ENCODE measurements around the gene MYO16.

The MYO16 gene

DNA sequence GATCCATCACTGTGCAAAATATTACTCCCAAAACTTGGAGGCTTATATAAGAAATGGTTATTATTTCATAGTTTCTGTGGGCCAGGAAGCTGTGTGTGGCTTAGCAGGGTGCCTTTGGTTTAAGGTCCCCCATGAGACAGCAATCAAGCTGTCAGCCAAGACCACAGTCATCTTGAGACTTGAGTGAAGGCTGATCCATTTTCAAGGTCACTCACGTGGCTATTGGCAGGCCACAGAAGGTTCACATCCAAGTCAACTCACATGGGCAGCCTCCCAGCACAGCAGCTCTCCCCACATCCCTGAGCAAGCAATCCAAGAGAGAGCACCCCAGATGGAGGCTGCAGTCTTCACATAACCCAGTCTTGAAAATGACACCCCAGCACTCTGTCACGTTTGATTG lies 537.4 kb downstream of the MYO16 start:
- H3K27ac ChIP-seq = no peak overlapping the region
- TF ChIP-seq, protein P1, sequence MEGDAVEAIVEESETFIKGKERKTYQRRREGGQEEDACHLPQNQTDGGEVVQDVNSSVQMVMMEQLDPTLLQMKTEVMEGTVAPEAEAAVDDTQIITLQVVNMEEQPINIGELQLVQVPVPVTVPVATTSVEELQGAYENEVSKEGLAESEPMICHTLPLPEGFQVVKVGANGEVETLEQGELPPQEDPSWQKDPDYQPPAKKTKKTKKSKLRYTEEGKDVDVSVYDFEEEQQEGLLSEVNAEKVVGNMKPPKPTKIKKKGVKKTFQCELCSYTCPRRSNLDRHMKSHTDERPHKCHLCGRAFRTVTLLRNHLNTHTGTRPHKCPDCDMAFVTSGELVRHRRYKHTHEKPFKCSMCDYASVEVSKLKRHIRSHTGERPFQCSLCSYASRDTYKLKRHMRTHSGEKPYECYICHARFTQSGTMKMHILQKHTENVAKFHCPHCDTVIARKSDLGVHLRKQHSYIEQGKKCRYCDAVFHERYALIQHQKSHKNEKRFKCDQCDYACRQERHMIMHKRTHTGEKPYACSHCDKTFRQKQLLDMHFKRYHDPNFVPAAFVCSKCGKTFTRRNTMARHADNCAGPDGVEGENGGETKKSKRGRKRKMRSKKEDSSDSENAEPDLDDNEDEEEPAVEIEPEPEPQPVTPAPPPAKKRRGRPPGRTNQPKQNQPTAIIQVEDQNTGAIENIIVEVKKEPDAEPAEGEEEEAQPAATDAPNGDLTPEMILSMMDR (IDR thresholded peaks at IDR 0.05) = no peak
- TF ChIP-seq ZFX (IDR thresholded peaks at IDR 0.05; ENCODE audit: borderline replicate concordance) = no peak

DNA sequence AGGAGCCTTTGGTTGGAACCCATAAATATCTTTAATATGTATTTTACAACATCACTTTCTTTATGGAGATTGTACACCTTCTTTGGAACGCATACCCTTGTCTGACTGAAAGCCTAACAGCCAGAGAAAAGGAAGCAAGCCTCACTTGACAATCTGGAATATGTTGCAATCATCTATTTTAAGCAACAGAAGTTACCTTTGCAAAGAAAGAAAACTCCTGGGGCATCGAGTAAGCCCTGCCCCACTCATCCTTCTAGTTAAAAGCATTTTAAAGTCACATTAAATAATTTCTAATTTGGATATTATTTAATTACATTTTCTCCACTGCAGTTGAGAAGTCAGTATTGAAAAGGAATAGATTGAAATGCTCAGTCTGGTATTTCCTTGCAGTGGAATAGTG lies 542.7 kb downstream of the MYO16 start:
- no peak for TF ChIP-seq ZFX (IDR thresholded peaks at IDR 0.05; ENCODE audit: borderline replicate concordance)
- TF ChIP-seq, protein P1 (IDR thresholded peaks at IDR 0.05) = no peak
- no peak overlapping the region for H3K27ac ChIP-seq

DNA sequence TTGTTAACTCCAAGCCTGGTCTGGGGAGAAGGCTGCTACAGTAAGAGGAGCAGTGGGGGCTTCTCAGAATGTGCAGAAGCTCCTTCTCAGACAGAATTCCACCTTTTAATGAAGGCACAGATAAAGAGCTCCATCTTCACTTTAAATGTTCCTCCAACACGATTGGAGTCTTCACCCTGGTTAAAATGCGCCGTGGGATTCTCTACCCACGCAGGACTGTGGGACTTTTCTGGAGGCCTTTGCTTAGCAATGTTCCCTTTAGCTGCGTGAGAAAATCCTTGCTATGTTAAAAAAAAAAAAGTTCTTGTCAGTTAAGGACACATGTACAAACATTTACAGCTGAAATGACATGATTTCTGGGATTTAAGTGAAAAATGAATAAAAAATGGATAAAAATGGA lies 546.3 kb downstream of the MYO16 start:
- H3K27ac ChIP-seq = no peak overlapping the region
- no peak for TF ChIP-seq ZFX (IDR thresholded peaks at IDR 0.05; ENCODE audit: borderline replicate concordance)
- TF ChIP-seq, protein P1 (IDR thresholded peaks at IDR 0.05) = no peak

DNA sequence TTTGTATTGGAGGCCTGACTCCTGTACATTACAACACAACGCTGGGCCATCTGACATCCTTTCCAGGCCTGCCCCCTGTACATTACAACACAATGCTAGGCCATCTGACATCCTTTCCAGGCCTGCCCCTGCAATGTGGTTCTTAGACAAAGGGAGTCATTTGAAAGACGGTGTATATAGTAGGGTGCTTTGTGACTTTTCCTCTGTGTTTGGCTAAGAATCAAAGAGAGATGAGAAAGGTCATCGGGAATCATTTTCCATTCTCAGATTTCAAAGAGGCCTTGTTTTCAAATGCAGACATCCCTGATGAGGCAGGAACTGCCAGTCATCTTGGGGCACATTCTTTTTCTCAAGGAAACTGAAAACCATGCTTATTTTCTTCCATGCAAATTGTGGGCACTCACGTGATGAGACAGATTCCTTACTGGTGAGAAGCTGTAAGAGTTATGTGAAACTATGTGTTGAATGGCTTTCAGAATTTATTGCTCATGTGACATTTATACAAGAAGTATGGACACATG lies 551.6 kb downstream of the MYO16 start:
- H3K27ac ChIP-seq = no peak overlapping the region
- TF ChIP-seq, protein P1 (IDR thresholded peaks at IDR 0.05) = no peak
- no peak for TF ChIP-seq ZFX (IDR thresholded peaks at IDR 0.05; ENCODE audit: borderline replicate concordance)

DNA sequence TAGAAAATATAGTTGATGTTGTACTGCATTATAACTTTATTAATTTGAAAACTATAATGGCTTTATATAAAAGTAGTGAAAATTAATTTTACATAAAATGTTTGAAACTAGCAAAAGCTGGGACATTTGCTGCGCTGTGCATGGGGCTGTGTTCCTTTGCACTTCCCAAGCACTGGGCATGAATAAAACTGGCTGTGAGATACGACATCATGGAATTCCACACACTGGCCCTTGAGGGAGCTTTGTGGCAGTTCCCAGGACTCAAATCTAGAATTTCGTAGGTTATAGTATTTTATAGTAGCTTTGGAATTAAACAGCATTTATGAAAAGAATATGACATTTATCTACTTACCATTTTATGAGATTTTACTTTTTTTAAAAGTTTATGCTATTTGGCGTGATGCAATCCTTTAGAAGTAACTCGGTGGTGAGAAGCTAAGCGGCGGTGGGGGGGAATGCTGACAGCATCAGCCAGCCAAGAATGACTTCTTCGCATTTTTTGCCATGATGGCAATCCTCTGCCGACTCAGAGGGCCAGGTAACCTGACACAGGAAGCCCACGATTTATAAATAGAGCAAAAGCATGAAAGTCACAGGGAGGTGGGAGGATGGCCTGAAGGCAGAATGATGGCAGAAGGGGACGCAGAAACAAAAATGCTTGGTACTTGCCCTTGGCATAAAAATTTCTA lies 553.5 kb downstream of the MYO16 start:
- H3K27ac ChIP-seq = no peak overlapping the region
- TF ChIP-seq, protein P1 (IDR thresholded peaks at IDR 0.05) = no peak
- TF ChIP-seq ZFX (IDR thresholded peaks at IDR 0.05; ENCODE audit: borderline replicate concordance) = no peak

DNA sequence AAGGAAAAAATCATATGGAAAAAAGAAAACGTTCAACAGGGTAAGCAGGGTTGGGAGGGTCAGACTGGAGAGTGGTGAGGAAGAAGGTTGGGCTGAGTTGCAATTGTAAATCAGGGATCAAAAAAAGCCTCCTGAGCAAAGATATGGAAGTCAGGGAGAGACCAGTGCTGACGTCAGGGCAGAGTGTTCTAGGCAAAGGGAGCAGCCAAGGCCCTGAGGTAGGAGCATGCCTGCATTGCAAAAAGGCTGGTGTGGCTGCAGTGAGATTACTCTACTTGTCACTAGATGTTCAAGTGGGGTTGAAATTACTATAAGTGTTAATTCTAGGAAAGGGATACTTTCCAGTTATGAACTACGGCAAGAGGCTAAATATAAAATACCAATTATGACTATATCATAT lies 562.0 kb downstream of the MYO16 start:
- H3K27ac ChIP-seq = no peak overlapping the region
- no peak for TF ChIP-seq ZFX (IDR thresholded peaks at IDR 0.05; ENCODE audit: borderline replicate concordance)
- TF ChIP-seq, protein P1 (IDR thresholded peaks at IDR 0.05) = no peak

DNA sequence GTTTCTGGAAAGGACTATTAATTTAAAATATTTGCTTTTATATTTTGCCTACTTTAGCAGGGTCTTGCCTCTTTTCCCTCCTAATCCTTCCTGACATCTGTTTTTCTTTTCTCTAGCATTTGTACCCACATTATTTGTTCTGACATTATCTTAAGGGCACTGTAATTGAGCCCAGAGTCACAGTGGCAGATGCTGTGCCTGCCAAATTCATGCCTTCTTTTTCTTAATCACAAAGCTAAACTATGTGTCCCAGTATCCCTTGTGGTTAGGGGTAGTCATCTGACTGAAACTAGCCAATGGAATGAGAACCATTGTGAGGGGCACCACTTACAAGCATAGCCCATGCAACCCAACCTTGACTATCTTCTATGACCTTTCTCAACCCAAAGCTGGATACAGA lies 562.9 kb downstream of the MYO16 start:
- H3K27ac ChIP-seq = no peak overlapping the region
- TF ChIP-seq, protein P1 (IDR thresholded peaks at IDR 0.05) = no peak
- TF ChIP-seq ZFX (IDR thresholded peaks at IDR 0.05; ENCODE audit: borderline replicate concordance) = no peak
